ENCODE data around the gene NCAPG2. TPM values are rescaled to one million over a fixed set of nuclear protein-coding genes. Genes with fewer than 3 reads are reported as not detected.

NCAPG2 gene
- polyA plus RNA-seq, 1 donor (not counting 4 experiments of a cell fraction or from before 2014, with no cell fraction given), result 16.5 TPM

- Histone ChIP-seq H2AFZ (ENCODE audit: control insufficient read depth, low read length) (no peak overlapping the region), H4K20me1 (ENCODE audit: control insufficient read depth, extremely low read depth, insufficient read depth, low read length) (no peaks in the 10 kb centered on the region), H3K27me3 (ENCODE audit: control insufficient read depth, extremely low read depth, insufficient read depth, low read length) (no peaks in the 10 kb centered on the region), H3K27ac (ENCODE audit: control insufficient read depth, insufficient read depth, low read length) (no peak overlapping the region), H3K4me3 (ENCODE audit: control insufficient read depth in 2 of 3, extremely low read depth in 1 of 3, insufficient read depth in 2 of 3, low read depth in 1 of 3, low read length in 3 of 3) (no peak overlapping the region), H3K79me2 (ENCODE audit: control insufficient read depth, insufficient read depth, low read length) (peaks cover 29% of the 10 kb centered on the region), H3K4me2 (ENCODE audit: control insufficient read depth, extremely low read depth, insufficient read depth, low read depth, low read length) (no peak overlapping the region), H3K36me3 (ENCODE audit: control insufficient read depth in 2 of 2, extremely low read depth in 1 of 2, insufficient read depth in 2 of 2, low read length in 2 of 2) (peaks cover 0 to 13% of the 10 kb centered on the region in 2 experiments), H3K9me3 (ENCODE audit: control insufficient read depth, low read depth, low read length) (no peaks in the 10 kb centered on the region), H3K9ac (ENCODE audit: control insufficient read depth, extremely low read depth, insufficient read depth, low read length) (no peak overlapping the region), H3K4me1 (ENCODE audit: control insufficient read depth, extremely low read depth, insufficient read depth, low read length) (peaks cover 3% of the 10 kb centered on the region), H3K9me1 (ENCODE audit: control insufficient read depth, extremely low read depth, insufficient read depth, low read length) (no peaks in the 10 kb centered on the region)
- FAIRE-seq, result no peak
- dilution Hi-C loops (cut with MboI; ENCODE audit: extremely low pct_ligation_motif_present, low sequenced_read_pairs), result no loop called here
- no peak for DNase-seq (ENCODE audit: low read depth, low spot score)
- TF ChIP-seq EZH2 (IDR thresholded peaks at IDR 0.05; ENCODE audit: low read length) (no peak), CTCF (optimal IDR thresholded peaks at IDR 0.05 in 1 of 3, IDR thresholded peaks at IDR 0.05 in 1 of 3, conservative IDR thresholded peaks at IDR 0.05 in 1 of 3; ENCODE audit: extremely low read depth in 1 of 3, insufficient read depth in 2 of 3, low read length in 3 of 3) (no peak)
Measured at GRCh38 chr7:158694650-158695049, 10.0 kb downstream of the NCAPG2 start.

- Histone ChIP-seq H3K9ac (ENCODE audit: control insufficient read depth, extremely low read depth, insufficient read depth, low read length) (no peak overlapping the region), H3K4me3 (ENCODE audit: control insufficient read depth in 2 of 3, extremely low read depth in 1 of 3, insufficient read depth in 2 of 3, low read depth in 1 of 3, low read length in 3 of 3) (no peak overlapping the region), H3K27me3 (ENCODE audit: control insufficient read depth, extremely low read depth, insufficient read depth, low read length) (no peaks in the 10 kb centered on the region), H3K27ac (ENCODE audit: control insufficient read depth, insufficient read depth, low read length) (no peak overlapping the region), H3K79me2 (ENCODE audit: control insufficient read depth, insufficient read depth, low read length) (no peaks in the 10 kb centered on the region), H3K36me3 (ENCODE audit: control insufficient read depth in 2 of 2, extremely low read depth in 1 of 2, insufficient read depth in 2 of 2, low read length in 2 of 2) (peaks cover 0 to 4% of the 10 kb centered on the region in 2 experiments), H3K4me2 (ENCODE audit: control insufficient read depth, extremely low read depth, insufficient read depth, low read depth, low read length) (no peak overlapping the region), H4K20me1 (ENCODE audit: control insufficient read depth, extremely low read depth, insufficient read depth, low read length) (no peaks in the 10 kb centered on the region), H2AFZ (ENCODE audit: control insufficient read depth, low read length) (no peak overlapping the region), H3K4me1 (ENCODE audit: control insufficient read depth, extremely low read depth, insufficient read depth, low read length) (no peaks in the 10 kb centered on the region), H3K9me3 (ENCODE audit: control insufficient read depth, low read depth, low read length) (no peaks in the 10 kb centered on the region), H3K9me1 (ENCODE audit: control insufficient read depth, extremely low read depth, insufficient read depth, low read length) (no peaks in the 10 kb centered on the region)
- FAIRE-seq (no peak), DNase-seq (ENCODE audit: low read depth, low spot score) (no peak)
- no peak for TF ChIP-seq EZH2 (IDR thresholded peaks at IDR 0.05; ENCODE audit: low read length)
- TF ChIP-seq CTCF (optimal IDR thresholded peaks at IDR 0.05 in 1 of 3, IDR thresholded peaks at IDR 0.05 in 1 of 3, conservative IDR thresholded peaks at IDR 0.05 in 1 of 3; ENCODE audit: extremely low read depth in 1 of 3, insufficient read depth in 2 of 3, low read length in 3 of 3), result no peak
- dilution Hi-C loops (cut with MboI; ENCODE audit: extremely low pct_ligation_motif_present, low sequenced_read_pairs), result no loop called here
Measured at GRCh38 chr7:158689488-158689887, 15.1 kb downstream of the NCAPG2 start.

All from keratinocyte (primary cell).